Stimulated activated CD8-positive, alpha-beta memory T cell treated with anti-CD3 and anti-CD28 coated beads, Interleukin-7, amount 100 ng/mL, for 1 hour (primary cell): ENCODE measurements around the gene RNF14.

Experiments
- DNase-seq, 2 donors: peaks; one replicate each; pipeline ENCODE4 v3.0.0-alpha.2; 2020; ENCODE audit warnings: low read depth in 2 of 2

The RNF14 gene

GRCh38 chr5:141948812-141949211, 20.1 kb upstream of the RNF14 start:
- no peak for DNase-seq

DNA sequence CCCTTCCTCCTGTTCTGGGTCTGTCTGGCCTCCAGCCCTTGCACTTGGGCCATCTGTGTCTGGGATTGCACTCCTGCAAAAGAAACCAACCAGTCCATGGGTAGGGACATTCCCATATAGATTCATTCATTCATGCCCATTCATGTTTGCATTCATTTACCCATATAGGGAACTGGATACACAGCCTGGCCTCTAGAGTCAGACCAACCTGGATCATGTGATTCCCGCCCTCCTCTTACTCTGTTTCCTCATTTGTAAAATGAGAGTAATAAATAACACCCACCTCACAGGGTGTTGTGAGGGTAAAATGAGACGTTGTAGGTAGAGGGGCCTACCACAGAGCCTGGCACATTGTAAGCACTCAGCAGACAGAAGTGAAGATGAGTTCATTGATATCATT, 19.4 kb upstream of the RNF14 start:
- DNase-seq = no peak

- no peak for DNase-seq
Measured at GRCh38 chr5:141950207-141951005, 18.5 kb upstream of the RNF14 start.

DNA sequence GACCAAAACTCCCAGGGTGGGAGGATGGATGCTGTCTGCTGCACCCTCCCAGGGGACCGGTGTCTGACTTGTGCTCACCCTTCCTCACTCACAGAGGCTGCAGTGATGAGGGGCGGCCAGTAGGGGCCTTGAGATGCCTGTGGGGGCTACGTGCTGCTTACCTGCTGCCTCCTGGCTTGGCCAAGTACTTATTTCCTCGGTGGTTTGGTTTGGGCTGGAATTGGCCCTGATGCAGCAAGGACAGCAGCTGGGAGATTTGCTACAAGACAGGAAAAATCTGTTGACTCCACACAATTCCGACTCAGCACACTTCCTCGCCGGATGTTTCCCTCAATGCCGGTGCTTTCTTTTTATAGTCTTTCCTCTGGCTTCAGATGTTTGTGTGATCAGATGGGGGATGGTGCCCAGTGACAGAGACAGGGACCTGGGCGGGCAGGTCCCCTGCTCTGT, 17.5 kb upstream of the RNF14 start:
- no peak for DNase-seq

DNA sequence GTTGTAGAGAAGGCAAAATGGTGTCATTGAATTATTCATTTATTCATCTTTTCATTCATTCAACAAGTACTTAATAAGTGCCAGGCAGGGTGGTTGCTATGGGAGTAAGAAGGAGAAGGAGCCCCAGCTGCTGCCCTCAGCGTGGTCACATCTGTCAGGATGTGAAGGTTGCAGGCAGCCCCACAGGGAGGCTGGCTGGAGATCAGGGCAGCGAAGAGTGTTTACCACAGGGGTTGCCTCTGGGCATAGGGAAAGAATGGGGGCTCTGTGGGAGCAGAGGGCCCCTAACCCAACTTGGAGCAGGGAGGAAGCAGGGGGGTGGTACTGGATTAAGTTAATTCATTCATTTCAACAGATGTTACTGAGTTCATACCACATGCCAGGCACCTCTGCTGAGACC, 16.9 kb upstream of the RNF14 start:
- no peak for DNase-seq

GRCh38 chr5:141954194-141954593, 14.7 kb upstream of the RNF14 start:
- DNase-seq = no peak

DNA sequence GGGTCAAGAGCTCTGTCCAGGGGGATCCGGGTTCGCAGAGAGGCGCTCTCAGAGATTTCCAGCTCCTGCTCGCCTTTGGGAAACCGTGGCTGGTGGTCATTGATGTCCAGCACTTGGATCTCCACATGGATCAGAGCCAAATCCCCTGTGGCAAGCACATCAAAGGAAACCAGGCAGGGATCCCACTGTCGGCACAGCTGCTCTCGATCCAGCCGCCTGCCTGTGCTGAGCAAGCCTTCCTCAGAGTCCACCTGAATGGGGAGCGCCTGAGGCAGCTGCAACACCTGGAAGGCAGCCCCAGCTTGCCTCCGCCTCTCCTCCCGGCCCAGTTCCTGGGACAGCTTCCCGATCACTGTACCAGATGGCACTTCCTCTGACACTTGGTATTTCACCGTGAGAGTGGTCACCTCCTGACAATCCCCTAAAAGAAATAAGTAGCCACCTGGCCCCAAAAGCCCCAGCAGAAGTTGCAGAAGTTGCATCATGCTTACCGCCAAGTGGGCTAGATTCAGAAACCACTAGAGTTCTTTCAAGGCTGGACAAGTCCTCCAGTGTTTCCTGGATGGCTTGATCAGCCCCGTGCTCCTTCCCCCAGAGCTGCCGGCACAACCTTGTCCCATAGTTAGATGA, 11.4 kb upstream of the RNF14 start:
- no peak for DNase-seq

DNA sequence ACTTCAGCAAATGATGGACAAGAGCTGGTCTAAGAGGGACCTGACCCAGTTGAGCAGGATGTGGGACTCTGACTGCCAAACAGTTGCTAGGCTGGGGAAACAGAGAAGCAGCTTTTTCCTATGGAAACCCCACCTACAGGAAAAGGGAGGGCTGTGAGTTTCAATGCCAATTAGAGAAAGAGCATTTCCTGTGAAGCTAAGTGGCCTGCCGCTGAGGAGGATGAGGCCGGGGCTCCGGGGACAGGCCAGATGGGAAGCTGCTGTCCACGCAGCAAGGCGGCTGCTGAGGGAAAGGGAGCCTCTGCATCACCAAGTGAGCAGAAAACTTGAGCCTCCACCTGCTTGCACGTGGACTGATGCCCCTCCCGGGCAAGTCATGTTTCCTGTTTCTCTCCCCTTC, 10.8 kb upstream of the RNF14 start, which contains the start of gene PCDH12:
PCDH12 (minus strand) TSS at position 90 of the 400 bp plus-strand sequence. CDS start 351 bp downstream, outside the sequence.
- DNase-seq = no peak

- no peak for DNase-seq
Measured at GRCh38 chr5:141958546-141959172, 10.2 kb upstream of the RNF14 start.

DNA sequence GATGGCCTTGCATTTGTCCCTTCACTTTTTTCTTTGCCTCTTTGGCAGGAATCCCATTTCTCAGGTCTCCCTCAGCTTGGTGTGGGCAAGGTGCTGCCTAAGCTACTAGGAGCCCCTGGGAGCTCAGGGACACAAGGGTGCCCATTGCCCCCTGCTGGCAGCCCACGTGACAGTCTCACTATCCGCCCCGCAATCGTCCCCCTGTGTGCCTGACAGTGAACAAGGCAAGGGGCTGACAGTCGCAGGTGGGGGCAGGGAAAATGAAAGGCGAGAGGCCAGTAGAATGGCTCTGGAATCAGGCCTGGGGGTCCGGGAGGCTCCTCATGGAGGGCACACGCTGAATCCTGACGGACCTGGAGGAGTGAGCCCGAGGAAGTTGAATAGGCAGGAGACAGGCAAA, 8.9 kb upstream of the RNF14 start:
- no peak for DNase-seq

- DNase-seq = peak; percentile 82 to 83
Measured at GRCh38 chr5:141960449-141961323, 8.2 kb upstream of the RNF14 start.

DNA sequence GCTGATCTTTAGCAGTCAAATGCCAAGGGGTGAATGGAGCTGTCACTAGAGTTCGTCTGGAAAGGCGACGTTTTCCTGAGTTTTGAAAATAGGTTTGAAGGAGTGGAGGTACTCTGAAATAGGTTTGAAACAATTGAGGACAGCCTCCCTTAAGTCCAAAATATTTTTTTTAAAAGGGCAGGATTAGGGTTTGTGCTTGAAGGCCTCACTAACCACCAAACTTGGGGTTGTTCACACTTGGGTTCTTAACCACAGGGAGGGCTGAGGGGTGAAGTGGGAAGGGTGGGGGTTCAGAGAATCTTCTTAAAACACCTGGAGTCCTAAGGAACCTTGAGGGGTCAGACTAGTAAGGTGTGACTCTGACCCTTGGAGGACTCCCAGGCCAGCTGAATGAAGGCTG, 7.4 kb upstream of the RNF14 start:
- no peak for DNase-seq

- DNase-seq = no peak
Measured at GRCh38 chr5:141963701-141964100, 5.2 kb upstream of the RNF14 start.

DNA sequence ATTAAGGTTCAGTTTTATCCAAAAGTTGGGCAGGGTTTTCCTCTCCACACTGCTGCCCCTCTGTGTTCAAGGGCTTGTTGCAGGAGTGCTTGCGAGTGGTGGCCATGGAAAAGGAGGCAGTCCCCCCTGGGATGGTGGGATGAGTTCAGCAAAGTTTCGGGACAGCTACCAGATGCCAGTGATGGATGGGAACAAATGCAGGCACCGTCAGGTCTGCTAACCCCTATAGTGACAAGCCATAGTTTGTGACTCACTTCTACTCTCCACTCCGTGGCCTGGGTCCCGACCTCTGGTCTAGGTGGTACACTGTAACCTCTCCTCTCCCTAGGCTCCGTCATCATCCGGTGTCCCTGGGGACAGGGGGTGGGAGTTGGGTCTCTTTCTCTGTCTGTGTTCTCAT, 3.8 kb upstream of the RNF14 start:
- no peak for DNase-seq

DNA sequence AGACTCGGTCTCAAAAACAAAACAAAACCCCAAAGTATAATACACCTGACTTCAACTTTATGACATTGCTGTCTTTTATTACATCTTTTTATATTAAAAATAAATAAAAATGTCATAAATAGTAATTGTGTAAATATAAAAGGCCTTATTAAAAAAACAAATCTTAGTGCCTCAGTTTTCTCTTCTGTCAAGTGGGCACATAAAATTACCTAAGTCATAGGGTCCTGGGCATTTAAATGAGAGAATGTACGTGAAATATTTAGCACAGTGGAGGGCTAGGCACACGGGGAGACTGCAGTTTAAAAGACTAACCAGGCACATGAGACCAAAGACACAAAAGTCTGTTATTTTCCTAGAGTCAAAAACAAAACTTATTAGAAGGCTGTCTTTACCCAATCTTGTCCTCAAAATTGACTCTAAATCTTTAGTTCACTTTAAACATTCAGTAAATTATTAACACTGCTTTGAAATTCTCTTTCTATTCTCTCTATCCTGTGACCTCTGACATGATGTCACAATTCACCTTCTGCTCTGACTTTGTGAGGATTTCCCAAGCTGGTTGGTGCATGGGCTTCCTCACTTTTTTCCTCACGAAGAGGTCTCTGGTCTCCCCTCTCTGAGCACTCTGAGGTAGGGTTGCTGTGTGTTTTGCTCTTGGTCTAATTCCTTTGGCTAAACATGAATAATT, 2.5 kb upstream of the RNF14 start:
- no peak for DNase-seq

DNA sequence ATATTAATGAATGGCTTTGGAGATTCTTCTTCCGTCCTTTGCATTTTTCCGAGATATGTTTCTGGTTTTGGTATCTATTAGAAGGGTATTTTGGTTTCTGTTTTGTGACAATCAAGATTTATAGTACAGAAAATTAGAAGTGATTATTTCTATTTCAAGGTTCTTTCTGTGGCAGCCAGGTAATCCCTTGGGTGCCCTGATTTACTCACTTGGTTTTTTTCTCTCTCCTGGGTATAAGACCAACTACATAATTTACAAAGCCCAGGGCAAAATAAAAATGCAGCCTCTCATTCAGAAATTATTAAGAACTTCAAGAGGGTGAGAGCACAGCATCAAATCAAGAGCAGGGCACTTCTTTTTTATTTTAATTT, 2.0 kb upstream of the RNF14 start:
- DNase-seq = no peak

- DNase-seq = no peak
Measured at GRCh38 chr5:141969783-141970771, 1.2 kb downstream of the RNF14 start.

DNA sequence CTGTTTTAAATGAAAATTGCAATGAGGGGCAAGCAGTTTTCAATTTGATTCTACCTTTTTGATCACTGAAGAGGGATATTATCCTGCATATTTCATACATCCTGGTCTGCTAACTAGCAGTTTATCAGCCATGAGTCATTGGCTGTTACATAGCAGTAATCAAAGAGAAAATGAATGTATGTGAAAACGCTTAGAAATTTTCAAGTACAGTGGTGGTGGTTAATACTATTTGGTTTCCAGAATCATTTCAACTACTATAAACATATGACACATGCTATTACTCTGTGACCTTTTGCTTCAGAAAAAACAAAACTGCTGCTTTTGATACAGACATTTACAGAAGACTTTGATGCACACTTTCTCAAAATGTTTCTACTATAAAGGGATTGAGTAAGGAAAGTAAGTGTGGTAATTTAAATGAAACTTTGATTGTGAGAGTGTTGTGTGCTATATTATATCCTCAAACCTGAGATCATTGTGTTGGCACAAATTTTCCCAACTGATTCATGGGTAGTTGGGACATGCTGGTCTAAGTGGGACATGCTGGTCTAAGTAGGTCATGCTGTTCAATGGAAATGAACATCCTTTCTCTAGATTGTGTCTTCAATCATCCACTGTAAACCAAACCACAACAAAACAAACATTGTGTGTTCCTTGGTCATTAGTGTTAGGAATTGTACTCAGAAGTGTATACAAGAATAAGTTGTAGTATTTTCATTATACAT, 5.1 kb downstream of the RNF14 start:
- DNase-seq = no peak

- no peak for DNase-seq
Measured at GRCh38 chr5:141976176-141976575, 7.3 kb downstream of the RNF14 start.
